Prostate gland (tissue), 2 donors: ENCODE data around the gene TRPC3.

Source experiments
- CTCF ChIP-seq, 4 experiments: fragments of 200-600 bp in 2 of 4; fragments of 450-650 bp in 2 of 4; sonication (generic) in 2 of 4; IDR thresholded peaks; 1 replicate in 3 of 4; 2 replicates in 1 of 4; pipeline ENCODE4 v1.5.1; 2016 to 2019; ENCODE audit warnings: antibody characterized with exemption in 4 of 4, mild to moderate bottlenecking in 2 of 4, moderate library complexity in 2 of 4
- POLR2A ChIP-seq: fragments of 450-650 bp; IDR thresholded peaks from one replicate; pipeline ENCODE4 v1.6.1; 2016; ENCODE audit warnings: antibody characterized with exemption, mild to moderate bottlenecking
- POLR2AphosphoS5 ChIP-seq: sonication (generic); formaldehyde crosslinking; IDR thresholded peaks from one replicate; pipeline ENCODE4 v1.6.1; 2017; ENCODE audit warnings: antibody characterized with exemption

- no peak for TF ChIP-seq CTCF (IDR thresholded peaks at IDR 0.05)
- no peak for TF ChIP-seq POLR2A
- no peak for TF ChIP-seq POLR2AphosphoS5
Measured at GRCh38 chr4:121991968-121992367, 40.1 kb upstream of the TRPC3 start.
